Astrocyte of the cerebellum (primary cell): ENCODE data around the gene LTBP2.
A peak's percentile ranks its signal among the peaks of the same experiment; 100 is the strongest.

Experiments
- DNase-seq: peaks from one replicate; pipeline ENCODE4 v3.0.0-alpha.2; 2011; ENCODE audit warnings: low read depth
- H3K4me3 ChIP-seq: 2 replicates; pipeline ENCODE4 v1.5.1; 2011; ENCODE audit warnings: mild to moderate bottlenecking, low read depth, low read length, moderate library complexity
- in situ Hi-C: cut with HindIII; loops from 2 replicates; pipeline ENCODE4 v1.10.0; 2017; ENCODE audit warnings: low sequenced_read_pairs
- TF ChIP-seq, protein P1 (sequence below): IDR thresholded peaks from 2 replicates; pipeline ENCODE4 v1.5.1; 2012; ENCODE audit warnings: low read length, low read depth, moderate library complexity, mild to moderate bottlenecking; ENCODE audit errors: missing control alignments

LTBP2 gene

GRCh38 chr14:74571901-74572725 lies 39.9 kb downstream of the LTBP2 start:
- TF ChIP-seq, protein P1, sequence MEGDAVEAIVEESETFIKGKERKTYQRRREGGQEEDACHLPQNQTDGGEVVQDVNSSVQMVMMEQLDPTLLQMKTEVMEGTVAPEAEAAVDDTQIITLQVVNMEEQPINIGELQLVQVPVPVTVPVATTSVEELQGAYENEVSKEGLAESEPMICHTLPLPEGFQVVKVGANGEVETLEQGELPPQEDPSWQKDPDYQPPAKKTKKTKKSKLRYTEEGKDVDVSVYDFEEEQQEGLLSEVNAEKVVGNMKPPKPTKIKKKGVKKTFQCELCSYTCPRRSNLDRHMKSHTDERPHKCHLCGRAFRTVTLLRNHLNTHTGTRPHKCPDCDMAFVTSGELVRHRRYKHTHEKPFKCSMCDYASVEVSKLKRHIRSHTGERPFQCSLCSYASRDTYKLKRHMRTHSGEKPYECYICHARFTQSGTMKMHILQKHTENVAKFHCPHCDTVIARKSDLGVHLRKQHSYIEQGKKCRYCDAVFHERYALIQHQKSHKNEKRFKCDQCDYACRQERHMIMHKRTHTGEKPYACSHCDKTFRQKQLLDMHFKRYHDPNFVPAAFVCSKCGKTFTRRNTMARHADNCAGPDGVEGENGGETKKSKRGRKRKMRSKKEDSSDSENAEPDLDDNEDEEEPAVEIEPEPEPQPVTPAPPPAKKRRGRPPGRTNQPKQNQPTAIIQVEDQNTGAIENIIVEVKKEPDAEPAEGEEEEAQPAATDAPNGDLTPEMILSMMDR = no peak
- in situ Hi-C loops = no loop called here
- DNase-seq = peak; percentile 95
- H3K4me3 ChIP-seq = peak overlapping the region; percentile 5

DNA sequence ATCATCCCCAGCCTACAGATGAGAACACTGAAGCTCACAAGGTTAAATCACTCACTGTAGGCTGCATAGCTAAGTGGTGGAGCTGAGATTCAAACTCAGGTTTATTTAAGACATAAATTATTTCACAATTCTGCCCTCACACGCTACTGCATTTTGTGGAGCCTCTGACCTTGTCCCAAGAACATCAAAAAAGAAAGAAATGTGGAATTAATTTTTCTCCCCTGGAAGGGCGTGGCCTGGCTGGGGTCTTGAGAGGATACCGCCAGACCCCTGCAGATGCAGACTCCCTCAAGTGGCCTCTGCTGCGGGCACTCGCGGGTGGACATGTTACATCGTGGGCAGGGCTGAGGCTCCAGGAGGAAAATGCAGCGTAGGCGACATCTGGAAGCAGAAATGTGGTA lies 40.6 kb downstream of the LTBP2 start:
- in situ Hi-C loops = no loop called here
- TF ChIP-seq, protein P1 = no peak
- H3K4me3 ChIP-seq = peak overlapping the region; percentile 1
- no peak for DNase-seq

- TF ChIP-seq, protein P1 = no peak
- no peak overlapping the region for H3K4me3 ChIP-seq
- in situ Hi-C loops = no loop called here
- DNase-seq = no peak
Measured at GRCh38 chr14:74570696-74571095, 41.3 kb downstream of the LTBP2 start.

GRCh38 chr14:74569806-74570591 lies 42.0 kb downstream of the LTBP2 start:
- H3K4me3 ChIP-seq = no peak overlapping the region
- TF ChIP-seq, protein P1 = no peak
- DNase-seq = no peak
- in situ Hi-C loops = no loop called here

DNA sequence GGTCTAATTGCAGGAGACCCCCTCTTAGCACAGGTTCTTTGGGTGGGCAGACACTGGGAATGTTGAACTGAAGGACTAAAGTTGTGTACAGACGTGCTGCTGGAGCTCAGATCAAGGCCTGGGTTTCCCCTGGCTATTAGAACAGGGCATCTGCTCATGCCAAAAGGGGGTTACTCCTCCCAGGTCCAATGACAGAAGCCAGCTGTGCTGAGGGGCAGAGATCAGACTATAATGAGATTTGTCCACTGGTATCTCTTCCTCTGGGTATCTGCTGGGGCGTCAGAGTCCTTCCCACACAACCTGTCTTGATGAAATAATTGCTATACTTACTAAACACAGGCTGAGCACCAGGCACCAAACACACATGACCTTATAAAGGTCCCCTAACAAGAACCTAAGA lies 42.6 kb downstream of the LTBP2 start:
- DNase-seq = no peak
- no peak overlapping the region for H3K4me3 ChIP-seq
- TF ChIP-seq, protein P1 = no peak
- in situ Hi-C loops = no loop called here

- in situ Hi-C loops = no loop called here
- no peak for DNase-seq
- TF ChIP-seq, protein P1 = no peak
- H3K4me3 ChIP-seq = no peak overlapping the region
Measured at GRCh38 chr14:74568911-74569310, 43.1 kb downstream of the LTBP2 start.
